Osteoblast (primary cell): ENCODE data around the gene LHB. TPM values are rescaled to one million over a fixed set of nuclear protein-coding genes. Genes with fewer than 3 reads are reported as not detected.
A peak's percentile ranks its signal among the peaks of the same experiment; 100 is the strongest.
"Not testable (repeated sequence)": the region's sequence is repeated elsewhere in the genome, so short reads cannot be mapped to it uniquely, and the experiment has no call there.

ENCODE experiments used
- DNase-seq: peaks from one replicate; pipeline ENCODE4 v3.0.0; 2011; ENCODE audit warnings: low spot score, mixed read lengths; ENCODE audit not compliant: insufficient read length; ENCODE audit errors: missing footprints
- H2AFZ ChIP-seq: 2 replicates; pipeline ENCODE4 v1.6.0; 2011; ENCODE audit warnings: mild to moderate bottlenecking, low read length
- H3K27ac ChIP-seq: 2 replicates; pipeline ENCODE4 v1.5.1; 2011; ENCODE audit warnings: mild to moderate bottlenecking, low read depth, low read length, moderate library complexity
- H3K27me3 ChIP-seq: 2 replicates; pipeline ENCODE4 v1.6.0; 2012; ENCODE audit warnings: mild to moderate bottlenecking, control low read depth, inconsistent platforms, low read length, moderate library complexity; ENCODE audit not compliant: insufficient read depth
- H3K36me3 ChIP-seq: 2 replicates; pipeline ENCODE4 v1.5.1; 2011; ENCODE audit warnings: mild to moderate bottlenecking, low read length, control low read depth, moderate library complexity; ENCODE audit not compliant: insufficient read depth
- H3K4me1 ChIP-seq: 2 replicates; pipeline ENCODE4 v1.5.1; 2011; ENCODE audit warnings: mild to moderate bottlenecking, low read length, control low read depth, moderate library complexity; ENCODE audit not compliant: insufficient read depth
- H3K4me2 ChIP-seq: 2 replicates; pipeline ENCODE4 v1.6.0; 2011; ENCODE audit warnings: mild to moderate bottlenecking, low read length; ENCODE audit not compliant: insufficient read depth
- H3K4me3 ChIP-seq: fragments of 200-600 bp; sonication (generic); 3 replicates; pipeline ENCODE4 v1.5.1; 2012; ENCODE audit warnings: mild to moderate bottlenecking, low read length, inconsistent platforms; ENCODE audit not compliant: insufficient read depth
- H3K79me2 ChIP-seq: 2 replicates; pipeline ENCODE4 v1.6.0; 2012; ENCODE audit warnings: mild to moderate bottlenecking, low read length, control low read depth, inconsistent platforms; ENCODE audit not compliant: insufficient read depth
- H3K9me3 ChIP-seq: 2 replicates; pipeline ENCODE4 v1.5.1; 2011; ENCODE audit warnings: low read depth, low read length, control low read depth
- H4K20me1 ChIP-seq: 2 replicates; pipeline ENCODE4 v1.6.0; 2012; ENCODE audit warnings: mild to moderate bottlenecking, low read length, control low read depth; ENCODE audit not compliant: insufficient read depth
- total RNA-seq: library from RNA; depleted of rRNA; stranded (reverse); fragments of >200 nt; gene quantifications from 2 replicates; pipeline ENCODE4 v1.2.3, GENCODE V29; 2012
- TF ChIP-seq, protein P1 (sequence below): IDR thresholded peaks from 2 replicates; pipeline ENCODE4 v1.5.1; 2011; ENCODE audit warnings: mild to moderate bottlenecking, low read depth, low read length, moderate library complexity; ENCODE audit errors: extremely low read depth

Gene LHB
- total RNA-seq, 1 donor: not detected

DNA sequence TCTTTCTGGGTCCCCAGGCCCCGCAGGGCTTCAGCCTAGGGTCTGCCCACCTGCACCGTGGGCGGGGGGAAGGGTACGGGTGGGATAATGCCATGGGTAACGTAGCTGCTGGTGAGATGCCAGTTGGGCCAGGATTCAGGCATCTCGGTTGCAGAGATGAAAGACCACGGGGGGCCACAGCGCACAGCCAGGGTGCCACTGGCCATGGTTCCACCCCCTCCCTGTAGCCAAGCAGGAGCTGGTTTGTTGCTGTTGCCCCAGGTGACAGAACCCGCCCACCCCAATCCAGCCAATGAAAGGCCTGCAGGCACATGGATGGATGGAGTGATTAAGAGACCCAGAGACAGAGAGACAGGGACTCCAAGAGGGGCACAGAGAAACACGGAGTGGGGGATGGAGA lies 41.7 kb upstream of the LHB start:
- Histone ChIP-seq H3K27me3 (no peaks in the 10 kb centered on the region), H3K4me1 (peaks cover 10% of the 10 kb centered on the region), H3K79me2 (peaks cover 14% of the 10 kb centered on the region), H3K9me3 (no peaks in the 10 kb centered on the region), H4K20me1 (peaks cover 3% of the 10 kb centered on the region), H3K4me2 (no peak overlapping the region), H3K27ac (no peak overlapping the region), H2AFZ (no peak overlapping the region), H3K4me3 (no peak overlapping the region), H3K36me3 (no peaks in the 10 kb centered on the region)
- peak; percentile 93 for DNase-seq
- TF ChIP-seq, protein P1, sequence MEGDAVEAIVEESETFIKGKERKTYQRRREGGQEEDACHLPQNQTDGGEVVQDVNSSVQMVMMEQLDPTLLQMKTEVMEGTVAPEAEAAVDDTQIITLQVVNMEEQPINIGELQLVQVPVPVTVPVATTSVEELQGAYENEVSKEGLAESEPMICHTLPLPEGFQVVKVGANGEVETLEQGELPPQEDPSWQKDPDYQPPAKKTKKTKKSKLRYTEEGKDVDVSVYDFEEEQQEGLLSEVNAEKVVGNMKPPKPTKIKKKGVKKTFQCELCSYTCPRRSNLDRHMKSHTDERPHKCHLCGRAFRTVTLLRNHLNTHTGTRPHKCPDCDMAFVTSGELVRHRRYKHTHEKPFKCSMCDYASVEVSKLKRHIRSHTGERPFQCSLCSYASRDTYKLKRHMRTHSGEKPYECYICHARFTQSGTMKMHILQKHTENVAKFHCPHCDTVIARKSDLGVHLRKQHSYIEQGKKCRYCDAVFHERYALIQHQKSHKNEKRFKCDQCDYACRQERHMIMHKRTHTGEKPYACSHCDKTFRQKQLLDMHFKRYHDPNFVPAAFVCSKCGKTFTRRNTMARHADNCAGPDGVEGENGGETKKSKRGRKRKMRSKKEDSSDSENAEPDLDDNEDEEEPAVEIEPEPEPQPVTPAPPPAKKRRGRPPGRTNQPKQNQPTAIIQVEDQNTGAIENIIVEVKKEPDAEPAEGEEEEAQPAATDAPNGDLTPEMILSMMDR: no peak

DNA sequence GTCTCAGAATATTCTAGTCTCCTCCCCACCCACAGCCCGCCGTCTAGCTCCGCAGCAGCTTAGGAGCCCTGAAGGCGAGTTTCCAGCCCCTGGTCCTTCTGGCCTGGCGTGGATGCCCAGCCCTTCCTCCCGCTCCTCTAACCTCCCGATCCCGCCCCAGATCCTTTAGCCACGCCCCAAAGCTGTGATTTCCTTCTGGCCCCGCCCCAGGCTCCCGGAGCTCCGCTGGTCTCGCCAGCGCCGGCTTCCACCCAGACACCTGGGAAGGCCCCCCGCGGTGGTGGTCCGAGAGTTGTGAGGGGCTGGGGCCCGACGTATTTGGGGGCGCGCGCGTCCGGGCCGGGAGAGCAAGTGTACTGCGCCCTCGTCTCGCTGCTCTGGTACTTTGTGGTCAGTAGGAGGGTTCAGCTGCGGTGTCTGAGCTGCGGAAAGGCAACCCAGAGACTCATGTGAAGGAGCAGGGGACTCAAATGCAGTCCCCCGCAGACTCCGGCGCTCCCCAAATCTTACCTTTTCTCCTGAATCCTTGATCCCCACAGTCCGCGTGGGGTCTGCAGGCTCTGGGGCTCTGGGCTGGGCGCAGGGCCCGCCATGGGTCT lies 40.8 kb upstream of the LHB start, which contains the start of gene CGB7:
CGB7 (minus strand) TSS at position 114 of the 599 bp plus-strand sequence. CDS start 2,374 bp downstream, outside the sequence.
- Histone ChIP-seq H4K20me1 (peaks cover 3% of the 10 kb centered on the region), H3K9me3 (no peaks in the 10 kb centered on the region), H3K4me1 (peaks cover 10% of the 10 kb centered on the region), H3K79me2 (peaks cover 14% of the 10 kb centered on the region), H3K4me3 (peak within 1 kb of the TSS; percentile 81), H2AFZ (peak within 1 kb of the TSS; percentile 81), H3K36me3 (no peaks in the 10 kb centered on the region), H3K27ac (no peak within 1 kb of the TSS), H3K4me2 (peak within 1 kb of the TSS; percentile 86), H3K27me3 (no peaks in the 10 kb centered on the region)
- DNase-seq: peak; percentile 98
- TF ChIP-seq, protein P1: no peak

DNA sequence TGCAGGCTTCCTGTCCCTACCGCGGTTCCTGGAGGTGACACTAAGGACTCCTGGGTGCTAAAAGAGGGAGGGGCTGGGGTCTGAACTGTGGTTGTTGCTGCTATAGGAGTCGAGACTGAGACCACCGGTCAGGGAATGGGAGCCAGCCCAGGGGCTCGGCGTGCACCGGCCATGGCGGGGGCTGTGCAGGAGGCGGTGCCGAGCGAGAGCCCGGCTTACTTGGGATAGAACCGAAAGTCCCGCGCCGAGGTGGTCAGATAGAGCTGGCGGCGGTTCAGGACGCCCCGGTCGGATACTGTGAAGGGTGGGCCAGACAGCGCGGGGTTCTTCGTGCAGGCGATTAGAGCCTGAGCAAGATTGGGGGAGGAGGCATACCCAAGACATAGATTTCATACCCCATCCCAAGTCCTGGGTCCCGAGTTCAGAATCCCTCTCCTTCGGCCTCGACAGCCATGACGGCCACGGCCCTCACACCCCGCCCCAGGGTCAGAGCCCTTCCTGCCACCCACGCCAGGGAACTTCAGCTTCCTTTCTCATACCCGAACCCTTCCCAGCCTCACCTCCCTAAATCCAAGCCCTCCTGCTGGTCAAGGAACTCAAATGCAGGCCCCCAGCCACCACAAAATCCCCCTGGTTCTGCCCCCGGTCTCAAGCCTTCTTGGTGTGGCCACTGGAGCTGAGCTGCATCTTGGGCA lies 40.2 kb upstream of the LHB start:
- not testable (repeated sequence) for H3K9me3 ChIP-seq, H3K27me3 ChIP-seq, H3K36me3 ChIP-seq, H3K27ac ChIP-seq, H4K20me1 ChIP-seq
- DNase-seq: peak; percentile 53
- Histone ChIP-seq H3K4me2 (peak overlapping the region; percentile 86), H3K4me1 (peaks cover 10% of the 10 kb centered on the region), H2AFZ (peak overlapping the region; percentile 81), H3K4me3 (peak overlapping the region; percentile 81), H3K79me2 (peaks cover 14% of the 10 kb centered on the region)

DNA sequence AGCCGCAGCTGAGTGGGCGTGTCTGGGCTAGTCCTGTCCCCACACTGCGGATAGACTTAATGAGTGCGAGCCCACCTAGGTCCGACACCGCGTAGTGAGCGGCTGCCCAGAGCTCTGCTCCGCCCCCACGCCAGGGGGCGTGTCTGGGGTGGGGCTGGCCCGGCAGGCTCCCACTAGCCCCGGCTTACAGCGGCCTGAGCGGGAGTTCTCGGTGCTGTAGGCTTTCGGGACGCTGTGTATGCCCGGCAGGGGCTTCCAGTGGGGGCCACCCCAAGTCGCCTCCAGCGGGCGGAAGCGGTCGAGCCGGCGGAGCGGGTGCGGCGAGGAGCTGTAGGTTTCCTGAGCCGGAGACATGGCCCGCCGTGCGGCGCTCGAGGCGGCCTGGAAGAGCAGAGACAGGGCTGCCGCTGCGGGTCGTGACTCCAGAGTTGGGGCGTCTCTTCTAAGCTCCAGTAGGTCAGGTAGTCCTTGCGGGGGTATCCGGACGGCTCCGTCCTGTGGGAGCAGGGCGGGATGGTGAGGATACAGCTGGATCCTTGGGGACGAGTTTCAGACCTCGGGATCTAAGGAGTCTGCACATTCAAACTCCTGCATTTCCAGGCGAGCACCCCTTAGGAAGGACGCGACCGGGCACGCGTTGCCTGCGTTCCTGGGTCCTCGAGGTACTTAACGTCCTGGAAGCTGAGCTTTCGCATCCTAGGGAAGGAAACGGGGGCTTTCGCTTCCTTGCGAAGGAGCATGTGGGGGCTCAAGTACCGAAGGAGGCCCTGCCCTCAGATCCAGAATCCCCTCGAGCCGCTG lies 39.4 kb upstream of the LHB start:
- Histone ChIP-seq H3K4me2 (peak overlapping the region; percentile 86), H2AFZ (peak overlapping the region; percentile 81), H3K27me3 (no peaks in the 10 kb centered on the region), H3K79me2 (peaks cover 14% of the 10 kb centered on the region), H4K20me1 (peaks cover 3% of the 10 kb centered on the region), H3K36me3 (no peaks in the 10 kb centered on the region), H3K9me3 (no peaks in the 10 kb centered on the region), H3K4me3 (peak overlapping the region; percentile 81), H3K4me1 (peaks cover 10% of the 10 kb centered on the region), H3K27ac (no peak overlapping the region)
- TF ChIP-seq, protein P1: no peak
- peak; percentile 97 for DNase-seq

DNA sequence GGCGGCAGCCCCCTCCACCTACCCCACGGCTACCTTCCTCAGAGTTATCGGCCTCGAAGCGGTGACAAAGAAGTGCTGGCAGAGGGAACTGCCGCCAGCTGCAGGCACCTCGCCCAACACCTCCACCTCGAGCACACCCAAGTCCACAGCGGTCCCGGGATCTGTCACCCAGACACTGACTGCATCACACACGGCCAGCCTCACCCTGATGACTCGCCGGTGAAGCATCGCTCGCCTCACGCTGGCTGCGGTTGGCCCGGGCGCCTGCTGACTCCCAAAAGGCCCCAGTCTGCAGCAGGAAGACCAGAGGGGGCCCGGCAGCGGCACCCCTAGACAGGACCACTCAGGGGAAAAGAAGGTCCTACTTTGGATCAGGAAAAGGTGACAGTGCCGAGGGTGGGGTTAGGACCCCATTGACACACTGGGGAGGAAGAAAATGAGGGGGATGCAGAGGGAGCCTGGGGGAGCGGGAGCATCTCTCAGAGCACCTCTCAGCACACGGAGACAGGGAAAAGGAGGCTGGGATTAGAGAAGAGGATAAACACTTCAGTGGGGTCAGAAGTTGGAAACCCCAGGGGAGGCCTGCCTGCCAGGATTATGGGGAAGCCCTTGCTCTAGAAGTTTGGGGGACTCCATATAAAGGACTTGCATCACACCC lies 33.6 kb upstream of the LHB start:
- not testable (repeated sequence) for H3K27ac ChIP-seq, H3K36me3 ChIP-seq, H3K9me3 ChIP-seq, H3K27me3 ChIP-seq, H4K20me1 ChIP-seq, H2AFZ ChIP-seq, H3K79me2 ChIP-seq, H3K4me3 ChIP-seq, H3K4me1 ChIP-seq
- H3K4me2 ChIP-seq: peak overlapping the region; percentile 33
- DNase-seq: peak; percentile 96

DNA sequence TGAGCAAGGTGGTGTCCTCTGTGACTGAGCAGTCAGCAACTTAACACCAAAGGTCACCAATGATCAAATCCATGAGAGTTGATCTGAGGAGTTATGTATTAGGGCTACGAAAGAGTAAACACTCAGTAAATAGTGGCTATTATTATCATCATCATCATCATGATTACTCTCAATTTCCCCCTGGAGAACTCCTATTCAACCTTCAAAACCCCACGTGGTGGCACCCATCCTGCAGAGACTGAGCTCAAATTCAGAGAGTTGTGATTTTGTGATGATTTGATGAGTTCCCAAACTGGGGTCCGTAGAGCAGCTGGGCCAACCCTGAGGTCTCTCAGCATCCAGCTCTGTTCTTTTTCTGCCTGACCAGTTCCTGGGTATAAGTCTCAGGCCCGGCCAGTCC lies 32.9 kb upstream of the LHB start:
- H4K20me1 ChIP-seq, H3K36me3 ChIP-seq, H2AFZ ChIP-seq, H3K27me3 ChIP-seq, H3K4me3 ChIP-seq, H3K4me2 ChIP-seq, H3K27ac ChIP-seq, H3K9me3 ChIP-seq, H3K4me1 ChIP-seq, H3K79me2 ChIP-seq: not testable (repeated sequence)
- DNase-seq: peak; percentile 9
